ENCODE data around the gene ADGRL1.

ADGRL1 gene

GRCh38 chr19:14165990-14166830 is 39.8 kb downstream of the ADGRL1 start:
- Mint-ChIP-seq H3K36me3 (ENCODE audit: low read depth) (peaks cover 7% of the 10 kb centered on the region), H3K4me1 (ENCODE audit: low read depth) (peaks cover 24% of the 10 kb centered on the region), H3K27ac (peak overlapping the region; percentile 52), H3K9me3 (no peaks in the 10 kb centered on the region), H3K4me3 (peak overlapping the region; percentile 66), H3K27me3 (no peaks in the 10 kb centered on the region)

DNA sequence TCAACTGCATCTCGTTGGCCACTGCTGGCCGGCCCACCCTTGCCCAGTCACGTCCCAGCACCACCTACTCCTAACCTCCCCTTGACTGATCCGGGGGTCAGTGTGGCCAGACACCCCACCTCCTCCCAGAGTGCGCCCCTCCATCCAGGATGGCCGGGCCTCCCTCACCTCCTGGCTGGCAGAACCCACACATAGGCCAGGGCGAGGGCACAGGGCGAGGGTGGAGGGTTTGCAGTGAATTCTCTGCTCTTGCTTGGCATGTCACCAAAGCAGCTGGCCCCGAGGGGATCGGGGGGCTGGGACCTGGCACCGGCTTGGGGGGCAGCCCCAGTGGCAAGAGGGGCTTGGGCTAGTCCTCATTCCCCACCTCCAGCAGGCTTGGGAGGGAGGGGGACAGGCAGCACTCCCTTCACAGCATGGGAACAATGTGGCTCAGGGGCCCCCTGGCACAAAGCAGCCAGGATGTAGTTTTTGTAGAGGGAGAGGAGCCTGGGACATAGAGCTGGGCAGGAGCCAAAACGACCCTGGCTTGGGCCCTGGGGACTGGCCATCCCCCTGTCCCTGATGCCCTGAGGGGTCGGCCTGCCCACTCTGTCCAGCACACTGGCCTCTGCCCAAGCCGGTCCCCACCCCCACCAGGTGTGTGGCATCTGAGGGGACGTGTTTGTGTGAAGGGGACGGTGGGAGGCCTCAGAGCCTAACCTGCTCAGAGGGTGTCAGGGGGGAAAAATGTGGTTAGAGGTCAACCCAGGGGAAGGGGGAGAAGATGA is 41.1 kb downstream of the ADGRL1 start:
- H3K27ac Mint-ChIP-seq = no peak overlapping the region

DNA sequence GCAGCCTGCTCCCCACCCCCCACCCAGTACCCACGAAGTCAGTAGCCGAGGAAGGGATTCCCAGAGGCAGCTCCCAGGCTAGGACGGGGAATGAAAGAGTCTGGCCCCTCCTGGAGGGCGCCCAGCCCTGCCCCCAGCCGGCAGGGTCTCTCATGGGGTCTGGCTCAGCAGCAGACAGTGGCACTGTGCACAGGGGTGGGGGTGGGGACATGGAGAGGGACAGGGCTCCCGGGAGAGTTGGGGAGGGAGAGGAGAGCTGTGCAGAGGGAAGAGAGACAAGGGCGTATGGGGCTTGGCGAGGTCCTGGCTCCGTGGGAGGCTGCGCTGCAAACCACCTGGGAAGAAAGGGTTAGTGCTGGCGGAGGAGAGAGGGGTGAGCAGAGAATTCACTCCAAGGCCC is 41.9 kb downstream of the ADGRL1 start:
- Mint-ChIP-seq H3K36me3 (ENCODE audit: low read depth) (no peaks in the 10 kb centered on the region), H3K4me3 (no peak overlapping the region), H3K4me1 (ENCODE audit: low read depth) (peaks cover 24% of the 10 kb centered on the region), H3K27ac (no peak overlapping the region), H3K27me3 (no peaks in the 10 kb centered on the region), H3K9me3 (no peaks in the 10 kb centered on the region)

More for the DNA sequence above, 41.1 kb downstream of the ADGRL1 start:
- Mint-ChIP-seq H3K9me3 (no peaks in the 10 kb centered on the region), H3K4me1 (ENCODE audit: low read depth) (peaks cover 24% of the 10 kb centered on the region), H3K4me3 (no peak overlapping the region), H3K27me3 (no peaks in the 10 kb centered on the region), H3K36me3 (ENCODE audit: low read depth) (no peaks in the 10 kb centered on the region)

- H3K27ac Mint-ChIP-seq = no peak overlapping the region
- no peaks in the 10 kb centered on the region for H3K27me3 Mint-ChIP-seq
- H3K4me3 Mint-ChIP-seq = no peak overlapping the region
- H3K36me3 Mint-ChIP-seq (ENCODE audit: low read depth) = no peaks in the 10 kb centered on the region
- peaks cover 21% of the 10 kb centered on the region for H3K4me1 Mint-ChIP-seq (ENCODE audit: low read depth)
- H3K9me3 Mint-ChIP-seq = no peaks in the 10 kb centered on the region
Measured at GRCh38 chr19:14162871-14163297, 43.1 kb downstream of the ADGRL1 start.

DNA sequence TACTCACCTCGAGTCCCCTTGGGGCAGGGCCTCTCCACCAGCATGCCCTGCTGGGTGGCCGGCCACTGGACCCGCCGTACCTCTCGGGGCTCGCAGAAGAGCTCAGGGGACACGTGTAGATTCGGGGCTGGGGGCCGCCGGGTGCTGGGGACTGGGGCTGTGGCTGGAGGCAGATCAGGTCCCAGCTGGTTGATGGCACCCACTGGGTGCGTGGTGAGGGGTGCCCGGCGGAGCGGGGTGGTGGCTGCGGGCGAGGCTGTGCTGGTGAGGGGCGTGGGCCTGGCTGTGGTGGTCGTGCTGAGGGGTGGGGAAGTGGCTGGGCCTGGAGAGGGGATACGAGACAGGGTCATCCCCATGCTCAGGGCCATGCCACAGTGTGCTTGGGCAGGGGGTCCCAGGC is 44.7 kb downstream of the ADGRL1 start:
- no peaks in the 10 kb centered on the region for H3K36me3 Mint-ChIP-seq (ENCODE audit: low read depth)
- H3K27me3 Mint-ChIP-seq = no peaks in the 10 kb centered on the region
- H3K4me3 Mint-ChIP-seq = no peak overlapping the region
- peaks cover 9% of the 10 kb centered on the region for H3K4me1 Mint-ChIP-seq (ENCODE audit: low read depth)
- H3K27ac Mint-ChIP-seq = no peak overlapping the region
- H3K9me3 Mint-ChIP-seq = no peaks in the 10 kb centered on the region

DNA sequence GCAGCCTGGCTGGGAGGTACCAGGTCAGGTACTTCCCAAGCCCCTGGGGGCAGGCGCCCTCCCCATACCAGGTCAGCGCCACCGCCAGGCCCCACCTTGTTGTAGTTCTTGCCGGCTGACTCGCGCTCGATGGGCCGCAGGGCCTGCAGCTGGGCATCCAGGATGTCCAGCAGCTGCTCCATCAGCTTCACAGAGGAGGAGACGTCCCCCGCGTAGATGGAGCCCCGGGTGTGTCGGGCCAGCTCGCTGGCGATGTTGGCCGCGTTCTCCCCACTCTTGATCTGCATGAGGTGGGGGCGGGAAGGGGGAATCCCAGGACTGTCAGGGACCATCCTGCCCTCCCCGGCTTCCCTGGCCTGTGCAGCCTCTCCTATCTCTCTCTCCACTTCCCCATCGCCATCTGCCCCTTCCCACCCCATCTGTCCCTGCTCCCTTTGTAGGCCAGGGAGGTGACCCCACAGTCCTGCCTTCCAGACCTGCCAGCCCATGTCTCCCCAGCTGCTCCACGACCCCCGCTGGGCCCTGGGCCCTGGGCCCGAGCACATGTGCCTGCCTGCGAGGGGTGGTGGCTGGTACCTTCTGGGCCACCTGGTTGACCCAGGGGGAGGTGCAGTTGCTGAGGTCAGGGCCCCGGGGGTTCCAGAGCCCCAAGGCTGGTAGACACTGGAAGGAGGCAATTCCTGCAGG is 45.8 kb downstream of the ADGRL1 start:
- H3K27ac Mint-ChIP-seq = no peak overlapping the region
- H3K4me1 Mint-ChIP-seq (ENCODE audit: low read depth) = no peaks in the 10 kb centered on the region
- H3K9me3 Mint-ChIP-seq = no peaks in the 10 kb centered on the region
- H3K4me3 Mint-ChIP-seq = no peak overlapping the region
- H3K27me3 Mint-ChIP-seq = no peaks in the 10 kb centered on the region
- H3K36me3 Mint-ChIP-seq (ENCODE audit: low read depth) = peaks cover under 1% of the 10 kb centered on the region

- no peaks in the 10 kb centered on the region for H3K27me3 Mint-ChIP-seq
- H3K4me1 Mint-ChIP-seq (ENCODE audit: low read depth) = no peaks in the 10 kb centered on the region
- peaks cover 4% of the 10 kb centered on the region for H3K36me3 Mint-ChIP-seq (ENCODE audit: low read depth)
- no peak overlapping the region for H3K27ac Mint-ChIP-seq
- H3K4me3 Mint-ChIP-seq = no peak overlapping the region
- H3K9me3 Mint-ChIP-seq = no peaks in the 10 kb centered on the region
Measured at GRCh38 chr19:14159059-14159458, 46.9 kb downstream of the ADGRL1 start.

DNA sequence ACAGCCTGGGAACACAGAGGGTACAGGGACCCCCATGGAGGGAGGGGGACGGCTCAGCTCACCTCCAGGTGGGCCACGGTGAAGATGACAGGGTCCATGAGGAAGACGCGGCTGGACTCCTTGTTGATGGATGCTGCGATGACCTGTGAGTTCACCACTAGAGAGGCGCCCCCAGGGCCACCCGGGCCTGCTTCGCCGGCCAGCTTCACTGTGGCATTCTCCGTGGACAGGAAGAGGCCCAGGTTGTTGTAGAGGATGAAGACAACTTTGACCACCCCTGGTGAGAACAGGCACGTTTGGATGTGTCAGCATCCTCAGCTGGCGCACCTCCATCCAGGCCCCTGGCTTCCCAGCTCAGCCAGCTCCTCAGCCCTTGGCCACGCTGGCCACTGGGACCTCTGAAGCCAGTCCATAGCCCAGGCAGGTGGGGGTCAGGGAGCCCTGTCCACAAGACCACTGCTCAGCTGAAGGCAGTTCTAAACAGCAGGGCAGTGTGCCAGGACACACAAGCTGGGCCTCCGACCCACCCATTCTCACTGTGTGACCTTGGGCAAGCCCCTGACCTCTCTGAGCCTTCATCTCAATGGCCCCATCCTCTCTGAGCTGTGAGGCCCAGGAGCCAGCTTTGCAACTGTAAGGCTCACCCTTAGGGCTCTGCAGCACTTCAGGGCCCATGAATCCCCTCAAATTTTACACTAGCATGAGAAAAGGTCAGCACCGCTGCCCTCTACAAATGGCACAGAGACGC is 47.5 kb downstream of the ADGRL1 start:
- Mint-ChIP-seq H3K4me1 (ENCODE audit: low read depth) (no peaks in the 10 kb centered on the region), H3K27ac (no peak overlapping the region), H3K4me3 (no peak overlapping the region), H3K36me3 (ENCODE audit: low read depth) (peaks cover 4% of the 10 kb centered on the region), H3K9me3 (no peaks in the 10 kb centered on the region), H3K27me3 (no peaks in the 10 kb centered on the region)

- H3K36me3 Mint-ChIP-seq (ENCODE audit: low read depth) = peaks cover 8% of the 10 kb centered on the region
- H3K4me1 Mint-ChIP-seq (ENCODE audit: low read depth) = peaks cover 3% of the 10 kb centered on the region
- H3K27me3 Mint-ChIP-seq = no peaks in the 10 kb centered on the region
- H3K9me3 Mint-ChIP-seq = no peaks in the 10 kb centered on the region
- no peak overlapping the region for H3K4me3 Mint-ChIP-seq
- H3K27ac Mint-ChIP-seq = no peak overlapping the region
Measured at GRCh38 chr19:14156971-14157717, 48.8 kb downstream of the ADGRL1 start.

DNA sequence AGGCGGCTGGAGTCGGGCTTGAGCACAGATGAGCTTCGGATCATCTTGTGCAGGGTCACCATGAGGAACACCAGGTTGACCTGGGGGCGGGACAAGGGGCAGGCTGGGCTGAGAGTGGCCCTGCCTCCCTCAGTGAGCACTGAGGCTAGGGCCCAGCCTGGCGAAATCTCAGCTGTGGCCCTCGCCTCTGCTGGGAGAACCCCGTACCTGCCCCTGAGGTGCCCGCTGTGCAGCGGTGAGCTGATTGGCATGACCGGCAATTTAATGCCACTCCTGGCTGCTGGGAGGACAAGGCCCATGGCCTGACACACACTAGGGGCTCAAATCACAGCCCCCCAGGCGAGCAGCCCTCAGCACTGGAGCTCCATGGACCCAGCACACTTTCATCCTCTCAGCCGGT is 49.8 kb downstream of the ADGRL1 start:
- Mint-ChIP-seq H3K36me3 (ENCODE audit: low read depth) (peaks cover 8% of the 10 kb centered on the region), H3K27me3 (no peaks in the 10 kb centered on the region), H3K27ac (no peak overlapping the region), H3K4me3 (no peak overlapping the region), H3K4me1 (ENCODE audit: low read depth) (peaks cover 3% of the 10 kb centered on the region), H3K9me3 (no peaks in the 10 kb centered on the region)

DNA sequence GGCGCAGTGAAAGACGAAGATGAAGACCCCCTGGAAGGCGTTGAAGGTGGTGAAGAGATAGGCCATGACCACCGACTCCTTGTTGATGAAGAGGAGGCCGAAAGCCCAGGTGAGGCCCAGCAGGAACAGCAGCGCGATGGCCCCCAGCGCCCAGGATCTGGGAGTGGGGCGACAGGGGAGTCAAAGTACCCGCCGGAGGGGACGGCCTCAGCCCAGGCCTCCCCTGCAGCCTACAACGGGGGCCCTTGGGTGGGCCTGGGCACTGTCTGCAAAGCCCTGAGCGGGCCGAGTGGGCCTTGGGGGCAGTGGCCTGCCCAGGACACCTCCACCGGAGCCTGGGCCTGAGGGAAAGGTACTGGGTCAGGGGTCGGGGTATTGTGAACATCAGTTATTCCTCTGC is 50.6 kb downstream of the ADGRL1 start:
- no peaks in the 10 kb centered on the region for H3K9me3 Mint-ChIP-seq
- no peak overlapping the region for H3K27ac Mint-ChIP-seq
- H3K4me1 Mint-ChIP-seq (ENCODE audit: low read depth) = peaks cover 3% of the 10 kb centered on the region
- no peaks in the 10 kb centered on the region for H3K27me3 Mint-ChIP-seq
- H3K4me3 Mint-ChIP-seq = no peak overlapping the region
- peaks cover 8% of the 10 kb centered on the region for H3K36me3 Mint-ChIP-seq (ENCODE audit: low read depth)

DNA sequence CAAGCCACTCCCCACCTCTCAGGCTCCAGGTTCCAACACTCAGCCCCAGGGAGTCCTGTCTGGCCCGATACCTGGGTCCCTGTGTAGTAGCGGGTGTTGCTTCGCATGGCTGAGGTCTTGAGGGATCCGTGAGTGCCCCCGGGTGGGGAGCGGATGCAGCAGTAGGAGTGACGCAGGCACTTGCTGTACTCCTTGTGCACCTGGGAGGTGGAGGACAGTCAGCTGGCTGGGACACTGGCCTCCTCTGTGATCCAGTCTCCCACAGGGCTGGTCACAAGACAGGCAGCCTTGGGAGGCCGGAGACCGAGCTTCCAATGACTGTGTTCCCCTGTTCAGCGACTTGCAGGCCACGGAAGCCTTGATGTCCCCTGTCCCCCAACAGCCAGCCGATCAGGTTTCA is 53.3 kb downstream of the ADGRL1 start:
- H3K4me1 Mint-ChIP-seq (ENCODE audit: low read depth) = peaks cover 24% of the 10 kb centered on the region
- H3K4me3 Mint-ChIP-seq = no peak overlapping the region
- H3K36me3 Mint-ChIP-seq (ENCODE audit: low read depth) = peaks cover 8% of the 10 kb centered on the region
- no peaks in the 10 kb centered on the region for H3K27me3 Mint-ChIP-seq
- H3K9me3 Mint-ChIP-seq = no peaks in the 10 kb centered on the region
- H3K27ac Mint-ChIP-seq = no peak overlapping the region

- H3K9me3 Mint-ChIP-seq = no peaks in the 10 kb centered on the region
- H3K36me3 Mint-ChIP-seq (ENCODE audit: low read depth) = peaks cover 8% of the 10 kb centered on the region
- no peak overlapping the region for H3K27ac Mint-ChIP-seq
- peaks cover 30% of the 10 kb centered on the region for H3K4me1 Mint-ChIP-seq (ENCODE audit: low read depth)
- H3K27me3 Mint-ChIP-seq = no peaks in the 10 kb centered on the region
- no peak overlapping the region for H3K4me3 Mint-ChIP-seq
Measured at GRCh38 chr19:14150770-14151661, 55.0 kb downstream of the ADGRL1 start.

Measured in stimulated activated naive CD8-positive, alpha-beta T cell treated with anti-CD3 and anti-CD28 coated beads, Interleukin-15, Interleukin-2, amounts not matched to agents 100 ng/mL and 50 ng/mL, for 24 hours (primary cell).